ENCODE measurements around the gene ADCK2.

DNA sequence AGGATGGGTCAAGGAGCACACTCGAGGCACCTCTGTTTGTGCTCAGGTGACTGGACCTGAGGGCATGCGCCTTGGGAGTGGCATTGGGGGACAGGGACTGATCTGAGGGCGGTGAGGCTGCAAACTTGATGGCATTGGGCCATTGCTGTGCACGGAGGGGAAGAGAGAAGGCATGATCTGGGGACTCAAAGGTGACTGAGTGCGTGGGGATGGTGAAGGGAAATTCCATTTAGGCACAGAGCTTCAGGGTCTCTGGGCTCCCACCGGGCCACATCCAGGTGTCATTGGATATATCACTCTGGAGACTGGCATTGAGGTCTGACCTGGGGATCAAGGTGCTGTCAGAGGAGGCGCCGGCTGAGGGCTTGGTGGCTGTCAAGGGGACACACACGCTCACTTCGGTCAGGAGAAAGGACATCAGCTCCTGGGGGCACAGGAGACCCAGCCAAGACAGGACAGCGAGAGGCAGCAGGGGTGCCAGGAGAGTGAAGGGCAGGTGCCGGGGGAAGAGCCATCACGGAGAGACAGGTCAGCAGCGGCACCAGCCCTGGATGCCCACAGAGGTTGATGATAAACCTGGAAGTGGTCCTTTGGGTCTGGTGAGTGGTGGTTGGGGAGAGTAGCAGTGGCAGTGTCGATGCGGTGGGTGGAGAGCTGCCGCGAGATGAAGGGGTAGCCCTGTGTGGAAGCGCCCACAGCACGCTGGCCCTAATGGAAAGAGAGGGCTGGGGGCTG is 5.5 kb downstream of the ADCK2 start:
- TF ChIP-seq, protein P1, sequence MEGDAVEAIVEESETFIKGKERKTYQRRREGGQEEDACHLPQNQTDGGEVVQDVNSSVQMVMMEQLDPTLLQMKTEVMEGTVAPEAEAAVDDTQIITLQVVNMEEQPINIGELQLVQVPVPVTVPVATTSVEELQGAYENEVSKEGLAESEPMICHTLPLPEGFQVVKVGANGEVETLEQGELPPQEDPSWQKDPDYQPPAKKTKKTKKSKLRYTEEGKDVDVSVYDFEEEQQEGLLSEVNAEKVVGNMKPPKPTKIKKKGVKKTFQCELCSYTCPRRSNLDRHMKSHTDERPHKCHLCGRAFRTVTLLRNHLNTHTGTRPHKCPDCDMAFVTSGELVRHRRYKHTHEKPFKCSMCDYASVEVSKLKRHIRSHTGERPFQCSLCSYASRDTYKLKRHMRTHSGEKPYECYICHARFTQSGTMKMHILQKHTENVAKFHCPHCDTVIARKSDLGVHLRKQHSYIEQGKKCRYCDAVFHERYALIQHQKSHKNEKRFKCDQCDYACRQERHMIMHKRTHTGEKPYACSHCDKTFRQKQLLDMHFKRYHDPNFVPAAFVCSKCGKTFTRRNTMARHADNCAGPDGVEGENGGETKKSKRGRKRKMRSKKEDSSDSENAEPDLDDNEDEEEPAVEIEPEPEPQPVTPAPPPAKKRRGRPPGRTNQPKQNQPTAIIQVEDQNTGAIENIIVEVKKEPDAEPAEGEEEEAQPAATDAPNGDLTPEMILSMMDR (IDR thresholded peaks at IDR 0.05) = no peak
- no peak for TF ChIP-seq EZH2 (IDR thresholded peaks at IDR 0.05)
- no peak for TF ChIP-seq EZH2phosphoT487 (IDR thresholded peaks at IDR 0.05)

Data from neural progenitor cell (in vitro differentiated cells).